ENCODE measurements around the gene AGBL3. TPM values are rescaled to one million over a fixed set of nuclear protein-coding genes. Genes with fewer than 3 reads are reported as not detected.

Gene AGBL3
- total and polyA plus RNA-seq, 9 of the 15 experiments (the other 6 are each of a cell fraction or from before 2014, with no cell fraction given): 0.54 to 2.9 (median 1.7) TPM

DNA sequence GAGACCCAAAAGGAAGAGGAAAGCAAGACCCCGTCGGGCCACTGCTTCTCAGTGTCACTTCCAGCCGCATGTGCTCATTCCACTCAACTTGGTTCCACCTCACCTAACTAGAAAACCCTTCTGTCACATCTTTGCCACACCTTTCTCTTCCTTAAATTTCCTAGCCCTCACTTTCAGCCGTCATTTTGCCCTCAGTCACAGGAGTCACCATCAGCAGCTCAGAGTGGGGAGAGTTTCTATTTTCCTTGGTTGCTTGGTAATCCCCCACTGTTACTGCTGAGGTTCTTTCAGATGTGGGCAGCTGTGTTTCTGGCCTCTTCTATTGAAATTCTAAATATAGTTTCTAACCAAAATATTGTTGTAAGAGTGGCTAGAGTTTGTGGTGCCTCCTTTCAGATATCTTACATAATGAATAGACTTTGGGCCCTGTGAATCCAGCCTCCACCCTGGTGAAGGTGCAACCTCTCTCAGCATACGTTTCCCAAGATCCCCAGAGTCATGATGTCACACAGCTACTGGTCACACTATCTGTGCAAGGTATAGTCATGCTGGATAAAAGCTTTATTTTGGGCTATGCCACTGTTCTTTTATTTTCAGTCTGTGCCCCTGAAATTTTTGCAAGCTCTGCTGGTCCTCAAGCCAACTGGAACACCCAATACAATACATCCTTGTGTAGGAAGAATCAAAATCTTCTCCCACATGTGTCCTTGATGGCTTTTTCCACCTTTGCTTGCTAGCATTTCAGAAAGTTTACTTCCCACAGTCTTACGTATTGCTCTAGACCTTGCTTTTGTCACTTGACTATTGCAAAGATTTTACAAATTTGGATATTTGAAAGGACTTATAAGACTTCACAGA is 9.2 kb downstream of the AGBL3 start:
- no peak overlapping the region for H3K27ac ChIP-seq (ENCODE audit: extremely low read depth, low read depth, low read length)
- H3K4me3 ChIP-seq: no peak overlapping the region
- in situ Hi-C loops (cut with MboI) (no loop called here), intact Hi-C loops (cut with micrococcal nuclease) (no loop called here)
- ATAC-seq (no peak), DNase-seq (ENCODE audit: extremely low read depth in 1 of 4, low spot score in 3 of 4) (no peak), FAIRE-seq (no peak)
- TF ChIP-seq, protein P1, sequence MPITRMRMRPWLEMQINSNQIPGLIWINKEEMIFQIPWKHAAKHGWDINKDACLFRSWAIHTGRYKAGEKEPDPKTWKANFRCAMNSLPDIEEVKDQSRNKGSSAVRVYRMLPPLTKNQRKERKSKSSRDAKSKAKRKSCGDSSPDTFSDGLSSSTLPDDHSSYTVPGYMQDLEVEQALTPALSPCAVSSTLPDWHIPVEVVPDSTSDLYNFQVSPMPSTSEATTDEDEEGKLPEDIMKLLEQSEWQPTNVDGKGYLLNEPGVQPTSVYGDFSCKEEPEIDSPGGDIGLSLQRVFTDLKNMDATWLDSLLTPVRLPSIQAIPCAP (CRISPR knock-in tag; IDR thresholded peaks at IDR 0.05; ENCODE audit: borderline replicate concordance): no peak
- TF ChIP-seq, protein P2, sequence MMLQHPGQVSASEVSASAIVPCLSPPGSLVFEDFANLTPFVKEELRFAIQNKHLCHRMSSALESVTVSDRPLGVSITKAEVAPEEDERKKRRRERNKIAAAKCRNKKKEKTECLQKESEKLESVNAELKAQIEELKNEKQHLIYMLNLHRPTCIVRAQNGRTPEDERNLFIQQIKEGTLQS (IDR thresholded peaks at IDR 0.05): no peak
- TF ChIP-seq, protein P2 (CRISPR knock-in tag; conservative IDR thresholded peaks at IDR 0.05): no peak
- TF ChIP-seq MBD2 (IDR thresholded peaks at IDR 0.05; ENCODE audit: borderline replicate concordance, low read depth) (no peak), BRD9 (IDR thresholded peaks at IDR 0.05; ENCODE audit: low read depth, partially characterized antibody) (no peak), GABPB2 (CRISPR knock-in tag; conservative IDR thresholded peaks at IDR 0.05) (no peak), HNRNPUL1 (IDR thresholded peaks at IDR 0.05; ENCODE audit: low read length) (no peak), SPI1 (IDR thresholded peaks at IDR 0.05; ENCODE audit: borderline replicate concordance, low read depth, low read length) (no peak)
- no peaks in the 10 kb centered on the region for H3K9me3 ChIP-seq (replicated peaks; ENCODE audit: control insufficient read depth, insufficient read depth, low read depth, low read length)
- H3K4me1 ChIP-seq (replicated peaks in 1 of 2; ENCODE audit: control insufficient read depth in 2 of 2, insufficient read depth in 2 of 2, low read length in 2 of 2): peaks cover 0 to 16% of the 10 kb centered on the region in 2 experiments; a peak in 2 of 5 replicates
- no peak overlapping the region for H3K9ac ChIP-seq (ENCODE audit: insufficient read depth in 1 of 2, low read depth in 2 of 2, low read length in 2 of 2)
- H3K4me2 ChIP-seq (ENCODE audit: insufficient read depth, low read length): no peak overlapping the region
- no peaks in the 10 kb centered on the region for H4K20me1 ChIP-seq (replicated peaks; ENCODE audit: control insufficient read depth, insufficient read depth, low read length)
- no peaks in the 10 kb centered on the region for H3K9me1 ChIP-seq (ENCODE audit: control insufficient read depth, insufficient read depth, low read length)
- POLR2A ChIA-PET: interaction anchor here (0.6 to 1.2 kb wide), 2 partner anchors 7 to 60 kb away, joined by 3 to 4 read pairs; no protein-coding TSS in a partner anchor
- CTCF ChIA-PET (ENCODE audit: low intra/inter-chr PET ratio): no interaction called here
- BruUV-seq (replicated peaks): no TSS peak
- WGBS (ENCODE audit: insufficient coverage, low coverage, missing lambda C conversion rate): 54% methylated on average over 6 of the region's 6 CpGs
- no peak overlapping the region for H2AFZ ChIP-seq (ENCODE audit: low read depth, low read length)
- H3K79me2 ChIP-seq (ENCODE audit: control insufficient read depth, insufficient read depth, low read length): no peaks in the 10 kb centered on the region
- no peaks in the 10 kb centered on the region for H3K27me3 ChIP-seq (ENCODE audit: control insufficient read depth in 2 of 2, insufficient read depth in 2 of 2, low read length in 2 of 2)
- peaks cover 5% of the 10 kb centered on the region; the same call in 2 of the 3 replicates for H3K36me3 ChIP-seq (ENCODE audit: control insufficient read depth, insufficient read depth, low read length)
